Inferior parietal cortex (tissue), 1 donor: ENCODE data around the gene RFK.
"Not testable (repeated sequence)": the region's sequence is repeated elsewhere in the genome, so short reads cannot be mapped to it uniquely, and the experiment has no call there.

Experiments used
- DNase-seq: peaks from one replicate; pipeline ENCODE4 v3.0.0-alpha.2; 2016; ENCODE audit errors: extremely low spot score

The RFK gene

GRCh38 chr9:76394195-76394959, at the start of gene RFK:
TSS of gene RFK (minus strand) at chr9:76394426. CDS start at chr9:76394171, 255 bp downstream.
- DNase-seq: peak; percentile 82

- DNase-seq: no peak
Measured at GRCh38 chr9:76443887-76444286, 49.7 kb upstream of the RFK start.

GRCh38 chr9:76441551-76442322, 47.5 kb upstream of the RFK start:
- DNase-seq: no peak

- no peak for DNase-seq
Measured at GRCh38 chr9:76438841-76439588, 44.8 kb upstream of the RFK start.

- DNase-seq: not testable (repeated sequence)
Measured at GRCh38 chr9:76437017-76437699, 42.9 kb upstream of the RFK start.

- DNase-seq: not testable (repeated sequence)
Measured at GRCh38 chr9:76434897-76435296, 40.7 kb upstream of the RFK start.

GRCh38 chr9:76433836-76434235, 39.6 kb upstream of the RFK start:
- DNase-seq: no peak

- no peak for DNase-seq
Measured at GRCh38 chr9:76433406-76433805, 39.2 kb upstream of the RFK start.

GRCh38 chr9:76431601-76432000, 37.4 kb upstream of the RFK start:
- DNase-seq: no peak

- no peak for DNase-seq
Measured at GRCh38 chr9:76426807-76427419, 32.7 kb upstream of the RFK start.

GRCh38 chr9:76425677-76426453, 31.6 kb upstream of the RFK start:
- no peak for DNase-seq

GRCh38 chr9:76424491-76424890, 30.3 kb upstream of the RFK start:
- DNase-seq: no peak

- no peak for DNase-seq
Measured at GRCh38 chr9:76423216-76424177, 29.3 kb upstream of the RFK start.

- peak; percentile 10 for DNase-seq
Measured at GRCh38 chr9:76419782-76420380, 25.7 kb upstream of the RFK start.

GRCh38 chr9:76417394-76417793, 23.2 kb upstream of the RFK start:
- DNase-seq: no peak

- no peak for DNase-seq
Measured at GRCh38 chr9:76415731-76416130, 21.5 kb upstream of the RFK start.

- DNase-seq: no peak
Measured at GRCh38 chr9:76415154-76415553, 20.9 kb upstream of the RFK start.

GRCh38 chr9:76414661-76415060, 20.4 kb upstream of the RFK start:
- no peak for DNase-seq

GRCh38 chr9:76413658-76414057, 19.4 kb upstream of the RFK start:
- no peak for DNase-seq
